HepG2 (cell line): ENCODE data around the gene WDR93. TPM values are rescaled to one million over a fixed set of nuclear protein-coding genes. Genes with fewer than 3 reads are reported as not detected.

Experiments
- ATAC-seq: fragments of 200-7000 bp; cut with Tn5 transposase; 3 replicates; pipeline ENCODE4 v1.9.1; 2020; ENCODE audit warnings: mild to moderate bottlenecking, moderate library complexity
- BruUV-seq: library from RNA; stranded (reverse); fragments of 400-500 nt; replicated peaks from 2 replicates; lab custom pipeline; 2021; lab: Mats Ljungman, UMichigan
- CTCF ChIA-PET: fragments of 300-600 bp; formaldehyde crosslinking; extraction: SDS; loops from one replicate; lab custom pipeline; 2021; ENCODE audit warnings: low total read pairs, inconsistent platforms, low intra/inter-chr PET ratio; lab: Yijun Ruan, JAX
- POLR2A ChIA-PET: fragments of 350-600 bp; sonication (Branson Sonifier 250); formaldehyde crosslinking; loops from one replicate; lab custom pipeline; 2020; ENCODE audit warnings: antibody characterized with exemption, inconsistent platforms; lab: Yijun Ruan, JAX
- DNase-seq: peaks from one replicate; pipeline ENCODE4 v3.0.0-alpha.2; 2015; ENCODE audit warnings: low spot score
- FAIRE-seq: peaks from 3 replicates; lab custom pipeline; 2011; peaks lifted over from hg19 to GRCh38; lab: Jason Lieb, UNC
- H2AFZ ChIP-seq: one replicate; pipeline ENCODE4 v1.6.1; 2011; ENCODE audit warnings: low read length, inconsistent platforms
- H3K27ac ChIP-seq: fragments of 300-600 bp; 3 replicates; pipeline ENCODE4 v1.8.0; 2011; ENCODE audit warnings: mixed run types, mild to moderate bottlenecking, mixed read lengths, low read length, inconsistent platforms; ENCODE audit not compliant: insufficient read depth; ENCODE audit errors: extremely low read length
- H3K27me3 ChIP-seq, 2 experiments: fragments of 200-600 bp in 1 of 2; 2 replicates in 1 of 2; 3 replicates in 1 of 2; pipeline versions ENCODE4 v1.6.0 to v1.8.0; 2011; ENCODE audit warnings: low read length in 2 of 2, mild to moderate bottlenecking in 2 of 2, moderate library complexity in 2 of 2, inconsistent platforms in 1 of 2; ENCODE audit not compliant: insufficient read depth in 2 of 2, control insufficient read depth in 1 of 2
- H3K36me3 ChIP-seq, 2 experiments: fragments of 200-600 bp in 1 of 2; replicated peaks in 1 of 2; 2 replicates in 1 of 2; 3 replicates in 1 of 2; pipeline versions ENCODE4 v1.5.1 to v1.8.0; 2011; ENCODE audit warnings: low read length in 2 of 2, inconsistent platforms in 1 of 2; ENCODE audit not compliant: insufficient read depth in 2 of 2, control insufficient read depth in 1 of 2
- H3K4me1 ChIP-seq: 2 replicates; pipeline ENCODE4 v1.5.1; 2012; ENCODE audit warnings: low read length, inconsistent platforms; ENCODE audit not compliant: insufficient read depth
- H3K4me2 ChIP-seq: 2 replicates; pipeline ENCODE4 v1.6.0; 2011; ENCODE audit warnings: low read depth, low read length, inconsistent platforms
- H3K4me3 ChIP-seq, 3 experiments: fragments of 200-600 bp in 1 of 3; sonication (generic), shearing (Covaris generic) in 1 of 3; replicated peaks in 1 of 3; 2 replicates each; pipeline ENCODE4 v1.5.1; 2011 to 2016; ENCODE audit warnings: low read length in 3 of 3, inconsistent platforms in 2 of 3, low read depth in 2 of 3, mild to moderate bottlenecking in 2 of 3, control low read depth in 1 of 3, mixed read lengths in 1 of 3; ENCODE audit not compliant: insufficient read depth in 1 of 3
- H3K79me2 ChIP-seq: one replicate; pipeline ENCODE4 v1.6.1; 2011; ENCODE audit warnings: low read length, inconsistent platforms; ENCODE audit not compliant: insufficient read depth
- H3K9ac ChIP-seq: 2 replicates; pipeline ENCODE4 v1.6.0; 2011; ENCODE audit warnings: mild to moderate bottlenecking, low read depth, low read length, inconsistent platforms; ENCODE audit not compliant: insufficient read depth
- H3K9me3 ChIP-seq: 2 replicates; pipeline ENCODE4 v1.5.1; 2012; ENCODE audit warnings: mild to moderate bottlenecking, low read length
- H4K20me1 ChIP-seq: 2 replicates; pipeline ENCODE4 v1.6.0; 2011; ENCODE audit warnings: inconsistent platforms, mild to moderate bottlenecking, low read length, moderate library complexity; ENCODE audit not compliant: insufficient read depth
- ATM ChIP-seq: fragments of 450-650 bp; IDR thresholded peaks from 2 replicates; pipeline ENCODE4 v1.7.1; 2017; ENCODE audit warnings: mild to moderate bottlenecking, borderline replicate concordance
- CBFB ChIP-seq: sonication (generic); formaldehyde crosslinking; IDR thresholded peaks from 2 replicates; pipeline ENCODE4 v1.4.0; 2020; ENCODE audit warnings: missing genetic modification reagents
- FOXA3 ChIP-seq: IDR thresholded peaks from 2 replicates; pipeline ENCODE4 v1.6.1; 2016; ENCODE audit warnings: missing genetic modification reagents, missing compliant biosample characterization
- RBAK ChIP-seq: sonication (generic); formaldehyde crosslinking; IDR thresholded peaks from 2 replicates; pipeline ENCODE4 v1.5.1; 2020; ENCODE audit warnings: mild to moderate bottlenecking, missing genetic modification reagents
- TBX2 ChIP-seq: sonication (generic); formaldehyde crosslinking; IDR thresholded peaks from 2 replicates; pipeline ENCODE4 v1.5.0; 2020; ENCODE audit warnings: missing genetic modification reagents, mild to moderate bottlenecking, borderline replicate concordance
- ZFP1 ChIP-seq: IDR thresholded peaks from 2 replicates; pipeline ENCODE4 v1.6.1; 2016
- ZFP90 ChIP-seq: sonication (generic); formaldehyde crosslinking; IDR thresholded peaks from 2 replicates; pipeline ENCODE4 v1.8.0; 2022; ENCODE audit warnings: missing genetic modification reagents, mild to moderate bottlenecking, inconsistent platforms, borderline replicate concordance
- ZNF263 ChIP-seq: sonication (generic); formaldehyde crosslinking; IDR thresholded peaks from 2 replicates; pipeline ENCODE4 v1.4.0; 2020; ENCODE audit warnings: missing genetic modification reagents
- ZNF781 ChIP-seq: sonication (generic); formaldehyde crosslinking; IDR thresholded peaks from 2 replicates; pipeline ENCODE4 v1.5.1; 2020; ENCODE audit warnings: borderline replicate concordance, mild to moderate bottlenecking, missing genetic modification reagents; ENCODE audit errors: not compliant biosample characterization
- ZNF800 ChIP-seq: sonication (generic); formaldehyde crosslinking; IDR thresholded peaks from 2 replicates; pipeline ENCODE4 v1.4.0; 2020; ENCODE audit warnings: missing genetic modification reagents
- WGBS: methylation state at CpG from one replicate; pipeline ENCODE4 v1.1.6; 2017; ENCODE audit warnings: low lambda C conversion rate; 5-methylcytosine and 5-hydroxymethylcytosine counted together
- in situ Hi-C: cut with HindIII; loops from 2 replicates; pipeline ENCODE4 v1.10.0; 2017; ENCODE audit warnings: low pct_unique_long_range_greater_than_20kb; ENCODE audit not compliant: extremely low pct_ligation_motif_present
- intact Hi-C: fragments of 100-400 bp; cut with micrococcal nuclease; formaldehyde crosslinking; loops from one replicate; pipeline ENCODE4 v1.10.0; 2022; ENCODE audit not compliant: unreplicated experiment
- polyA plus RNA-seq, 8 experiments: library from polyadenylated mRNA; depleted of rRNA in 3 of 8; stranded (reverse) in 7 of 8; unstranded in 1 of 8; fragments of >200 nt; fragmentation: Illumina TruSeq in 4 of 8; extraction: Trizol in 4 of 8; gene quantifications; 2 replicates each; pipeline versions ENCODE4 v1.2.1 to v1.2.3, GENCODE V29; 2011 to 2016; ENCODE audit warnings: low read depth in 4 of 8, missing spikeins in 1 of 8, mixed read lengths in 1 of 8; ENCODE audit not compliant: insufficient read depth in 1 of 8
- total RNA-seq, 5 experiments: library from RNA; depleted of rRNA; stranded (reverse); fragments of >200 nt; fragmentation: Illumina TruSeq; extraction: Trizol; gene quantifications; 2 replicates each; pipeline ENCODE4 v1.2.3, GENCODE V29; 2016; ENCODE audit warnings: low read depth in 1 of 5
- TF ChIP-seq, protein P1 (sequence below): IDR thresholded peaks from 2 replicates; pipeline ENCODE4 v1.4.0; 2020; ENCODE audit warnings: mild to moderate bottlenecking, missing genetic modification reagents

Gene WDR93
- total and polyA plus RNA-seq, 2 of the 13 experiments (the other 11 are each of a cell fraction or from before 2014, with no cell fraction given): 0.07 TPM; not detected in 1

- no peaks in the 10 kb centered on the region for H3K36me3 ChIP-seq
- POLR2A ChIA-PET: no interaction called here
- 44% methylated on average over 4 of the region's 13 CpGs for WGBS
- H3K27ac ChIP-seq: no peak overlapping the region
- in situ Hi-C loops (loop anchor here (25.0 kb wide), 1 partner anchor 342 kb away; no protein-coding TSS in a partner anchor), intact Hi-C loops (no loop called here)
- H2AFZ ChIP-seq: no peak overlapping the region
- H3K4me2 ChIP-seq: no peak overlapping the region
- H4K20me1 ChIP-seq: no peaks in the 10 kb centered on the region
- H3K79me2 ChIP-seq: no peaks in the 10 kb centered on the region
- no peak for TF ChIP-seq ZFP90 (CRISPR knock-in tag)
- TF ChIP-seq RBAK (CRISPR knock-in tag): no peak
- TF ChIP-seq ZFP1 (CRISPR knock-in tag): no peak
- TF ChIP-seq ZNF781: no peak
- no peak for TF ChIP-seq CBFB (CRISPR knock-in tag)
- TF ChIP-seq FOXA3: no peak
- TF ChIP-seq ZNF800 (CRISPR knock-in tag): no peak
- TF ChIP-seq ATM: no peak
- TF ChIP-seq ZNF263 (CRISPR knock-in tag): no peak
- no peak for TF ChIP-seq TBX2 (CRISPR knock-in tag)
- TF ChIP-seq, protein P1, sequence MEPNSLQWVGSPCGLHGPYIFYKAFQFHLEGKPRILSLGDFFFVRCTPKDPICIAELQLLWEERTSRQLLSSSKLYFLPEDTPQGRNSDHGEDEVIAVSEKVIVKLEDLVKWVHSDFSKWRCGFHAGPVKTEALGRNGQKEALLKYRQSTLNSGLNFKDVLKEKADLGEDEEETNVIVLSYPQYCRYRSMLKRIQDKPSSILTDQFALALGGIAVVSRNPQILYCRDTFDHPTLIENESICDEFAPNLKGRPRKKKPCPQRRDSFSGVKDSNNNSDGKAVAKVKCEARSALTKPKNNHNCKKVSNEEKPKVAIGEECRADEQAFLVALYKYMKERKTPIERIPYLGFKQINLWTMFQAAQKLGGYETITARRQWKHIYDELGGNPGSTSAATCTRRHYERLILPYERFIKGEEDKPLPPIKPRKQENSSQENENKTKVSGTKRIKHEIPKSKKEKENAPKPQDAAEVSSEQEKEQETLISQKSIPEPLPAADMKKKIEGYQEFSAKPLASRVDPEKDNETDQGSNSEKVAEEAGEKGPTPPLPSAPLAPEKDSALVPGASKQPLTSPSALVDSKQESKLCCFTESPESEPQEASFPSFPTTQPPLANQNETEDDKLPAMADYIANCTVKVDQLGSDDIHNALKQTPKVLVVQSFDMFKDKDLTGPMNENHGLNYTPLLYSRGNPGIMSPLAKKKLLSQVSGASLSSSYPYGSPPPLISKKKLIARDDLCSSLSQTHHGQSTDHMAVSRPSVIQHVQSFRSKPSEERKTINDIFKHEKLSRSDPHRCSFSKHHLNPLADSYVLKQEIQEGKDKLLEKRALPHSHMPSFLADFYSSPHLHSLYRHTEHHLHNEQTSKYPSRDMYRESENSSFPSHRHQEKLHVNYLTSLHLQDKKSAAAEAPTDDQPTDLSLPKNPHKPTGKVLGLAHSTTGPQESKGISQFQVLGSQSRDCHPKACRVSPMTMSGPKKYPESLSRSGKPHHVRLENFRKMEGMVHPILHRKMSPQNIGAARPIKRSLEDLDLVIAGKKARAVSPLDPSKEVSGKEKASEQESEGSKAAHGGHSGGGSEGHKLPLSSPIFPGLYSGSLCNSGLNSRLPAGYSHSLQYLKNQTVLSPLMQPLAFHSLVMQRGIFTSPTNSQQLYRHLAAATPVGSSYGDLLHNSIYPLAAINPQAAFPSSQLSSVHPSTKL: no peak
- no peak overlapping the region for H3K9ac ChIP-seq
- no peaks in the 10 kb centered on the region for H3K4me1 ChIP-seq
- peaks cover 12 to 53% of the 10 kb centered on the region in 2 experiments; a peak in 4 of 5 replicates for H3K27me3 ChIP-seq
- no peaks in the 10 kb centered on the region for H3K9me3 ChIP-seq
- no peak overlapping the region for H3K4me3 ChIP-seq
- no peak for FAIRE-seq
- ATAC-seq: no peak
- no peak for DNase-seq
- CTCF ChIA-PET: no interaction called here
- BruUV-seq: no TSS peak
These were observed 54.5 kb downstream of the WDR93 start for GRCh38 chr15:89745131-89745530.
